Lower leg skin (tissue), 3 donors: ENCODE measurements around the gene CDH13.

Source experiments
- CTCF ChIP-seq, 3 donors: fragments of 450-650 bp; IDR thresholded peaks; one replicate each; pipeline ENCODE4 v1.5.1; 2016; ENCODE audit warnings: antibody characterized with exemption in 3 of 3, mild to moderate bottlenecking in 3 of 3, moderate library complexity in 2 of 3
- POLR2A ChIP-seq, 2 donors: fragments of 450-650 bp; IDR thresholded peaks; one replicate each; pipeline ENCODE4 v1.6.1; 2016 to 2017; ENCODE audit warnings: antibody characterized with exemption in 2 of 2, mild to moderate bottlenecking in 1 of 2, moderate library complexity in 1 of 2

DNA sequence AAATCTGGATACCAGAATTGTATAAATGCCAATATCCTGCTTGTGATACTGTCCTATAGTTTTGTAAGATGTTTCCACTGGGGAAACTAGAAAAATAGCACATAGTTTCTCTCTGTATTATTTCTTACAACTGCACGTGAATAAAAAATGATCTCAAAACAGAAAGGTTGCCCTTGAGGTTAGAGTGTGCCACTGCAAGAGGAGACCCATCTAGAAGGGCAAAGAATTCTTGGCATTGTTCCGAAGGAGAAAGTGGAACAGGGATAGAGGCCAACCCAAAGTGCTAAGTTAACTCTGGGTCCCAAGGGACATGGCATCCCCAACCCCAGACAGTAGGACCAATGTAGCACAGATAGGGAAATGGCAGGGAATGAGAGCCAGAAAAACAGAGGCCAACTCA lies 703.5 kb downstream of the CDH13 start:
- TF ChIP-seq CTCF (IDR thresholded peaks at IDR 0.05) (no peak), POLR2A (IDR thresholded peaks at IDR 0.05) (no peak)
